Spleen (tissue), 11 donors: ENCODE results near the gene LCN12. TPM values are rescaled to one million over a fixed set of nuclear protein-coding genes. Genes with fewer than 3 reads are reported as not detected.

Experiments used
- DNase-seq: peaks from one replicate; pipeline ENCODE4 v3.0.0-alpha.2; 2020
- H3K27ac ChIP-seq, 8 donors: fragments of 200-600 bp; sonication (generic) in 7 of 8; 1 replicate in 4 of 8; 2 replicates in 4 of 8; pipeline versions ENCODE4 v1.5.0 to v1.8.0; 2016 to 2021; ENCODE audit warnings: inconsistent platforms in 4 of 8, mild to moderate bottlenecking in 4 of 8, moderate library complexity in 1 of 8
- H3K27me3 ChIP-seq, 7 donors: fragments of 200-600 bp; sonication (generic) in 6 of 7; replicated peaks in 1 of 7; 1 replicate in 4 of 7; 2 replicates in 3 of 7; pipeline versions ENCODE4 v1.5.0 to v1.8.0; 2016 to 2021; ENCODE audit warnings: inconsistent platforms in 3 of 7, mild to moderate bottlenecking in 1 of 7
- H3K36me3 ChIP-seq, 6 donors: fragments of 200-600 bp; sonication (generic) in 5 of 6; 1 replicate in 4 of 6; 2 replicates in 2 of 6; pipeline versions ENCODE4 v1.5.0 to v1.8.0; 2016 to 2021; ENCODE audit warnings: inconsistent platforms in 2 of 6
- H3K4me1 ChIP-seq, 6 donors: fragments of 200-600 bp; sonication (generic) in 5 of 6; 1 replicate in 3 of 6; 2 replicates in 3 of 6; pipeline versions ENCODE4 v1.5.0 to v1.8.0; 2016 to 2021; ENCODE audit warnings: inconsistent platforms in 3 of 6
- H3K4me3 ChIP-seq, 8 donors: fragments of 200-600 bp; sonication (generic) in 7 of 8; 1 replicate in 4 of 8; 2 replicates in 4 of 8; pipeline versions ENCODE4 v1.5.0 to v1.8.0; 2016 to 2021; ENCODE audit warnings: inconsistent platforms in 4 of 8, mild to moderate bottlenecking in 4 of 8, moderate library complexity in 2 of 8
- H3K9me3 ChIP-seq, 8 donors: fragments of 200-600 bp; sonication (generic) in 7 of 8; 1 replicate in 4 of 8; 2 replicates in 4 of 8; pipeline versions ENCODE4 v1.5.0 to v1.8.0; 2016 to 2021; ENCODE audit warnings: inconsistent platforms in 4 of 8
- CTCF ChIP-seq, 11 experiments: fragments of 200-600 bp in 7 of 11; fragments of 450-650 bp in 4 of 11; sonication (generic) in 4 of 11; IDR thresholded peaks in 8 of 11; conservative IDR thresholded peaks in 3 of 11; 1 replicate in 7 of 11; 2 replicates in 4 of 11; pipeline versions ENCODE4 v1.4.0 to v1.8.0; 2016 to 2021; ENCODE audit warnings: antibody characterized with exemption in 11 of 11, inconsistent platforms in 4 of 11, mild to moderate bottlenecking in 1 of 11
- POLR2A ChIP-seq, 3 donors: fragments of 450-650 bp; IDR thresholded peaks; one replicate each; pipeline ENCODE4 v1.5.1; 2017; ENCODE audit warnings: antibody characterized with exemption in 3 of 3, mild to moderate bottlenecking in 1 of 3
- POLR2AphosphoS5 ChIP-seq, 3 donors: sonication (generic); formaldehyde crosslinking; IDR thresholded peaks; one replicate each; pipeline ENCODE4 v1.5.1; 2017; ENCODE audit warnings: antibody characterized with exemption in 3 of 3
- WGBS, 5 donors: extraction: QIAGEN DNeasy Blood & Tissue Kit in 3 of 5; methylation state at CpG; one replicate each; pipeline versions ENCODE4 v1.1.5 to v1.1.7; 2013 to 2018; 5-methylcytosine and 5-hydroxymethylcytosine counted together
- intact Hi-C: fragments of 100-400 bp; cut with DNase I; formaldehyde crosslinking; loops from one replicate; pipeline ENCODE4 v1.15.0; 2023; ENCODE audit warnings: low total_unique reads
- polyA plus RNA-seq, 3 donors: library from polyadenylated mRNA; stranded (reverse); fragments of 200-250 nt; gene quantifications; one replicate each; pipeline ENCODE4 v1.2.1, GENCODE V29; 2013
- total RNA-seq, 7 donors: library from RNA; depleted of rRNA in 3 of 7; stranded (reverse); fragments of >200 nt in 3 of 7; fragmentation: NEBNext Ultra II Directional in 4 of 7; extraction: Animal tissue kit (Norgen Biotek cat#: 25700) in 4 of 7; gene quantifications; one replicate each; pipeline versions ENCODE4 v1.1.0 to v1.2.1, GENCODE V29; 2016 to 2021
- donor health status: healthy with polysubstance abuse.
- donor health status: DM: no; HTN: no; CAD: no; lungs with moderate emphysema.
- donor health status: DM: no; HTN: no; CAD: no.
- donor health status: Bipolar disorder and iron deficiency.
- donor health status: healthy.
- donor health status: DM: no; HTN: no; CAD: no.
- donor health status: DM: yes; HTN: yes; CAD: no.

LCN12 gene
- total and polyA plus RNA-seq, 10 donors, result 0.83 to 63.4 (median 8.3) TPM

DNA sequence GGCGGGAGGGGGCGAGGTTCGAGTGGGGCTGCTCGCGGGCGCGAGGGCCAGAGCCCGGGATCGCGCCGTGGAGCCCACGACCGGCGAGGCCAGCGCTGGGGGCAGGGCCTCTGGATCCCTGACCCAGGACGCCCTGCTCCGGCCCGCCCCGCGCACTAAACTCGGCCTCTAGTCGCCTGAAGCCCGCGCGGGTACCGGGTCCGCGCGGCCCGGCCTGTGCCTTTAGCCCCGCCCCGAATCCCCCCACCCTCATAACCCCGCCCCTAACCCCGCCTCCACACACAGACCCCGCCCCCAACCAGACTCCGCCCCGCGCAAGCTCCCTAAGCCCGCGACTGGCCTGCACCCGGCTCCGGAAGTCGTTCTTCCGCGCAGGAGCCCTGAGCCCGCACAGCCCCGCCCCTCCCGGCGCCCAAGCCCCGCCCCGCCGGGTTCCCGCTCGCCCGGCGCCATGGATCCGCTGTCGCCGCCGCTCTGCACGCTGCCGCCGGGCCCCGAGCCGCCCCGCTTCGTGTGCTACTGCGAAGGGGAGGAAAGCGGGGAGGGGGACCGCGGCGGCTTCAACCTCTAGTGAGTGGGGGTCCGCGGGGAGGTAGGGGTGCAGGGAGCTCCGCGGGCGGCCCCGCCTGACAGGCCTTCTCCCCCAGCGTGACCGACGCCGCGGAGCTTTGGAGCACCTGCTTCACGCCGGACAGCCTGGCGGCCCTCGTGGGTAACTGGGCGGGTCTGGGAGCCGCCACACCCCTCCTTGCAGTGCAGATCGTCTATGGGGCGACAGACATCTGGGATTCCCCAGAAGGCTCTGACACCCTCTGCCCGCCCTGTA, 40.1 kb downstream of the LCN12 start, which contains the start of gene PAXX:
Gene PAXX (plus strand): TSS at position 430 of the 826 bp plus-strand sequence. CDS start 22 bp downstream, at position 452.
- Histone ChIP-seq H3K27ac (peak within 1 kb of the TSS; percentile 87 to 94 (median 92)), H3K4me1 (peaks cover 26 to 61% (median 57%) of the 10 kb centered on the region in 6 donors), H3K9me3 (no peaks in the 10 kb centered on the region), H3K27me3 (peaks cover 0 to 30% (median 0%) of the 10 kb centered on the region in 7 donors), H3K4me3 (peak within 1 kb of the TSS; percentile 50 to 96 (median 78)), H3K36me3 (peaks cover 0 to 21% (median 4%) of the 10 kb centered on the region in 6 donors)
- WGBS, 5 donors, result 1 to 2% (median 1%) methylated on average over 37 to 92 of the region's 92 CpGs
- DNase-seq, result peak; percentile 99
- TF ChIP-seq POLR2A (IDR thresholded peaks at IDR 0.05), result peak in 1 of 3 donors; percentile 46
- TF ChIP-seq POLR2AphosphoS5 (IDR thresholded peaks at IDR 0.05), result peak; percentile 84 to 86 (median 86)
- TF ChIP-seq CTCF (IDR thresholded peaks at IDR 0.05 in 8 of 11, conservative IDR thresholded peaks at IDR 0.05 in 3 of 11), result no peak
- intact Hi-C loops, result no loop called here

GRCh38 chr9:136992819-136993369, 40.8 kb downstream of the LCN12 start:
- 4 to 54% (median 45%) methylated on average over 5 to 18 of the region's 18 CpGs for WGBS, 5 donors
- Histone ChIP-seq H3K9me3 (no peaks in the 10 kb centered on the region), H3K27me3 (peaks cover 0 to 30% (median 0%) of the 10 kb centered on the region in 7 donors), H3K4me3 (peak overlapping the region; percentile 50 to 96 (median 78)), H3K27ac (peak overlapping the region; percentile 87 to 94 (median 92)), H3K36me3 (peaks cover 0 to 21% (median 4%) of the 10 kb centered on the region in 6 donors), H3K4me1 (peaks cover 32 to 68% (median 63%) of the 10 kb centered on the region in 6 donors)
- intact Hi-C loops, result no loop called here
- peak; percentile 84 for DNase-seq
- TF ChIP-seq POLR2AphosphoS5 (IDR thresholded peaks at IDR 0.05) (no peak), CTCF (IDR thresholded peaks at IDR 0.05 in 8 of 11, conservative IDR thresholded peaks at IDR 0.05 in 3 of 11) (no peak), POLR2A (IDR thresholded peaks at IDR 0.05) (no peak)

DNA sequence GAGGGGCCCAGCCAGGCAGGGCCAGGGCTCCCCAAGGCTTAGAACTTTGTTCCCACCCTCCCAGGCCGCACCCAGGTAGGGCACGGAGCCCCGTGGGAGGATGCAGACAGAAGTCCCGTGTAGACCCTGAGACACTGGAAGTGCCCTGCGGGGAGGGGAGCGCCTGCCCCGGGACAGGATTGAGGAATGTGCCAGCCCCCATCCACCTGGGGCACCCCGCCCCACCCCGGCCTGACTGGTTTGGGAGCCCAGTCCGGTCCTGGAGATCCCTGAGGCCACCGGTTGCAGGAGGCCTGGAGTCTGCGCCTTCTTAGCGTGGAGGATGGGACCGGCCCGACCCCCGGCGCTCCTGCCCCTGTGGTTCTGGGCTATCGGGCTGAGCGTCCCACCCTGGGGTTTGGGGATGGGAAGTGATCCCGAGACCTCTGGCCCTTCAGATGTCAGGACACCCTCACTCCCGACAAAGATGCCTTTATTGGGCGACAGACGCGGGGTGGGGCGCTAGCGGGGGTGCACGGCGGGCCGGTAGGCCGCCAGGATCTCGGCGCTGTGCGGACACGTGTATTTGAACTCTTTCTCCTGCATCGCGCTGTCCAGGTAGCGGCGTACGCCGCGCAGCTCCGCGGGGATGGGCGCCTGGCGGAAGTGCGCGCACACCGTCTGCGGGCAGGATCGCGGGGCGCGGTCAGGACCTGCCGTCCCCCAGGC, 42.3 kb downstream of the LCN12 start:
- TF ChIP-seq POLR2A (IDR thresholded peaks at IDR 0.05), result no peak
- peak in 1 of 3 donors; percentile 10 for TF ChIP-seq POLR2AphosphoS5 (IDR thresholded peaks at IDR 0.05)
- WGBS, 5 donors, result 71 to 91% (median 78%) methylated on average over 9 to 54 of the region's 54 CpGs
- intact Hi-C loops, result no loop called here
- Histone ChIP-seq H3K27me3 (peaks cover 0 to 30% (median 0%) of the 10 kb centered on the region in 7 donors), H3K4me3 (peak overlapping the region in 1 of 8 donors; percentile 96), H3K27ac (peak overlapping the region in 2 of 8 donors; percentile 17 to 94), H3K36me3 (peaks cover 0 to 21% (median 4%) of the 10 kb centered on the region in 6 donors), H3K4me1 (peaks cover 43 to 82% (median 78%) of the 10 kb centered on the region in 6 donors), H3K9me3 (no peaks in the 10 kb centered on the region)
- no peak for DNase-seq

GRCh38 chr9:136994888-136995230, 42.8 kb downstream of the LCN12 start:
- H3K4me3 ChIP-seq, result peak overlapping the region in 1 of 8 donors; percentile 63
- TF ChIP-seq POLR2A (IDR thresholded peaks at IDR 0.05) (no peak), POLR2AphosphoS5 (IDR thresholded peaks at IDR 0.05) (peak in 2 of 3 donors; percentile 5 to 6)
- H3K36me3 ChIP-seq, result peaks cover 0 to 21% (median 4%) of the 10 kb centered on the region in 6 donors
- H3K4me1 ChIP-seq, result peaks cover 48 to 87% (median 83%) of the 10 kb centered on the region in 6 donors
- H3K9me3 ChIP-seq, result no peaks in the 10 kb centered on the region
- 39 to 68% (median 52%) methylated on average over 5 to 40 of the region's 40 CpGs for WGBS, 5 donors
- peak overlapping the region in 3 of 8 donors; percentile 84 to 89 (median 86) for H3K27ac ChIP-seq
- H3K27me3 ChIP-seq, result peaks cover 0 to 30% (median 0%) of the 10 kb centered on the region in 7 donors
- intact Hi-C loops, result no loop called here
- DNase-seq, result no peak
